Type B pancreatic cell (in vitro differentiated cells): ENCODE data around the gene AFF2. TPM values are rescaled to one million over a fixed set of nuclear protein-coding genes. Genes with fewer than 3 reads are reported as not detected.

Experiments used
- DNase-seq: peaks from one replicate; pipeline ENCODE4 v3.0.0; 2021; ENCODE audit warnings: mixed read lengths; ENCODE audit not compliant: unreplicated experiment; ENCODE audit errors: extremely low spot score
- H3K27ac Mint-ChIP-seq: 2 replicates; pipeline ENCODE4 v1.8.0; 2021; ENCODE audit warnings: mild to moderate bottlenecking, mixed read lengths
- H3K27me3 Mint-ChIP-seq: 2 replicates; pipeline ENCODE4 v1.8.0; 2021; ENCODE audit warnings: mixed read lengths
- H3K36me3 Mint-ChIP-seq: 2 replicates; pipeline ENCODE4 v1.8.0; 2021; ENCODE audit warnings: mixed read lengths
- H3K4me1 Mint-ChIP-seq: one replicate; pipeline ENCODE4 v1.8.0; 2021; ENCODE audit warnings: mixed read lengths; ENCODE audit not compliant: unreplicated experiment
- H3K4me3 Mint-ChIP-seq: 2 replicates; pipeline ENCODE4 v1.8.0; 2021; ENCODE audit warnings: mild to moderate bottlenecking, mixed read lengths
- H3K9me3 Mint-ChIP-seq: 2 replicates; pipeline ENCODE4 v1.8.0; 2021; ENCODE audit warnings: mixed read lengths
- long read RNA-seq: library from polyadenylated mRNA; unstranded; transcript quantifications from one replicate; pipeline ENCODE4 v2.0.0, GENCODE V29; 2020
- total RNA-seq: library from RNA; stranded (reverse); gene quantifications from 2 replicates; pipeline ENCODE4 v1.2.1, GENCODE V29; 2021; ENCODE audit warnings: low replicate concordance
- TF ChIP-seq, protein P1 (sequence below): fragments of 200-600 bp; sonication (generic); conservative IDR thresholded peaks from 2 replicates; pipeline ENCODE4 v1.5.0; 2021; ENCODE audit warnings: antibody characterized with exemption, mild to moderate bottlenecking

Gene AFF2
- 12.6 and 21.3 TPM in 2 replicates for total RNA-seq
- long read RNA-seq, partial matches to known transcripts, result 2 of 3 reads
- long read RNA-seq, other reads (novel, unspliced or antisense), result 1 of 3 reads

DNA sequence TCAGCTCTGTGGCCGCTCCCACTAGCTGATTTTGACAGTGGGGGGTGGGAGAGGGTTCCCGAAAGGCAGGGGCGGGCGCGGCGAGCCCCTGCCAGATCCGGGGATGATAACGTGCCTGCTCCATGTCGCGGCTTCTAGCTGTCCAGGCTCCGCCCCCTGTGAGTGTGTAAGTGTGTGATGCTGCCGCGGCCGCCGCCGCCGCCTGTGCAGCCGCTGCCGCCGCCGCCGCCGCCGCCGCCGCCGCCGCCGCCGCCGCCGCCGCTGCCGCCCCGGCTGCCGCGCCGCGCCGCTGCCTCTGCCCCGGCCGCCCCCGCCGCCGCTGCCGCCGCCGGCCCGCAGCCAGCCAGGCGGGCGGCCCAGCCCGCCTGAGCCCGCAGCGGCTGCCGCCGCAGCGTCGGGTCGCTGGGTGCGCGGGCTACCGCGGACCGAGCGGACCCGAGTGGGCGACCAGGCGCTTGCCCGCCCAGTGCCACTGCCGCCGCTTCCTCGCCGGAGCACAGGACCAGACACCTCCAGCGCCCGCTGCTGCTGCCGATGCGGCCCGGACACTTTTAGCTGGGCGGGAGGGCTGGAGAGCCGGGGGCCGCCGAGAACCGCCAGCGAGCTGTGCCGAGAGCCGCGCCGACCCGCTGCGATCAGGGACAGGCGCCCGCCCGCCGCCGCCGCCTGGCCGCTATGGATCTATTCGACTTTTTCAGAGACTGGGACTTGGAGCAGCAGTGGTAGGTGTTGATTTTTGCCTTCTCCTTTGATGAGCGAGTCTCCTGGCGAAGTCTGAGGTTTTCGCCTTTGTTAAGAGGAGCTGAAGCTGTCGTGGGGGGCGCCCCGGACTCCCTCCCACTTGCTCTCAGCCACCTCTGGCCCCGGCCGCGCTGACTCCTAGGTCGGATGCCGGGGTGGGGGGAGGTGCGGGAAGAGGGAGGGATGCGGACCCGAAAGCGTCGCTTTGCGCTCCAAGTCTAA lies at the start of gene AFF2:
AFF2 (plus strand) TSS at position 195 of the 963 bp plus-strand sequence; CDS start at position 676, 481 bp downstream.
- TF ChIP-seq, protein P1, sequence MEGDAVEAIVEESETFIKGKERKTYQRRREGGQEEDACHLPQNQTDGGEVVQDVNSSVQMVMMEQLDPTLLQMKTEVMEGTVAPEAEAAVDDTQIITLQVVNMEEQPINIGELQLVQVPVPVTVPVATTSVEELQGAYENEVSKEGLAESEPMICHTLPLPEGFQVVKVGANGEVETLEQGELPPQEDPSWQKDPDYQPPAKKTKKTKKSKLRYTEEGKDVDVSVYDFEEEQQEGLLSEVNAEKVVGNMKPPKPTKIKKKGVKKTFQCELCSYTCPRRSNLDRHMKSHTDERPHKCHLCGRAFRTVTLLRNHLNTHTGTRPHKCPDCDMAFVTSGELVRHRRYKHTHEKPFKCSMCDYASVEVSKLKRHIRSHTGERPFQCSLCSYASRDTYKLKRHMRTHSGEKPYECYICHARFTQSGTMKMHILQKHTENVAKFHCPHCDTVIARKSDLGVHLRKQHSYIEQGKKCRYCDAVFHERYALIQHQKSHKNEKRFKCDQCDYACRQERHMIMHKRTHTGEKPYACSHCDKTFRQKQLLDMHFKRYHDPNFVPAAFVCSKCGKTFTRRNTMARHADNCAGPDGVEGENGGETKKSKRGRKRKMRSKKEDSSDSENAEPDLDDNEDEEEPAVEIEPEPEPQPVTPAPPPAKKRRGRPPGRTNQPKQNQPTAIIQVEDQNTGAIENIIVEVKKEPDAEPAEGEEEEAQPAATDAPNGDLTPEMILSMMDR, result no peak
- no peaks in the 10 kb centered on the region for H3K36me3 Mint-ChIP-seq
- H3K27ac Mint-ChIP-seq, result no peak within 1 kb of the TSS
- peaks cover 4% of the 10 kb centered on the region for H3K4me1 Mint-ChIP-seq
- H3K9me3 Mint-ChIP-seq, result no peaks in the 10 kb centered on the region
- peak; percentile 71 for DNase-seq
- peak within 1 kb of the TSS; percentile 87 for H3K4me3 Mint-ChIP-seq
- H3K27me3 Mint-ChIP-seq, result peaks cover 24% of the 10 kb centered on the region

- H3K36me3 Mint-ChIP-seq, result no peaks in the 10 kb centered on the region
- TF ChIP-seq, protein P1, result no peak
- no peak overlapping the region for H3K4me3 Mint-ChIP-seq
- no peaks in the 10 kb centered on the region for H3K9me3 Mint-ChIP-seq
- no peak overlapping the region for H3K27ac Mint-ChIP-seq
- DNase-seq, result no peak
- no peaks in the 10 kb centered on the region for H3K27me3 Mint-ChIP-seq
- H3K4me1 Mint-ChIP-seq, result no peaks in the 10 kb centered on the region
Observed at GRCh38 chrX:148457279-148457678, 43.1 kb upstream of the AFF2 start.

GRCh38 chrX:148459343-148459742 lies 41.1 kb upstream of the AFF2 start:
- Mint-ChIP-seq H3K36me3 (no peaks in the 10 kb centered on the region), H3K9me3 (no peaks in the 10 kb centered on the region), H3K4me3 (no peak overlapping the region), H3K4me1 (no peaks in the 10 kb centered on the region), H3K27ac (no peak overlapping the region), H3K27me3 (no peaks in the 10 kb centered on the region)
- no peak for DNase-seq
- TF ChIP-seq, protein P1, result no peak

GRCh38 chrX:148466292-148466691 lies 34.1 kb upstream of the AFF2 start:
- Mint-ChIP-seq H3K27ac (no peak overlapping the region), H3K9me3 (no peaks in the 10 kb centered on the region), H3K4me1 (no peaks in the 10 kb centered on the region), H3K4me3 (no peak overlapping the region), H3K27me3 (no peaks in the 10 kb centered on the region), H3K36me3 (no peaks in the 10 kb centered on the region)
- DNase-seq, result no peak
- TF ChIP-seq, protein P1, result no peak

GRCh38 chrX:148470324-148470723 lies 30.1 kb upstream of the AFF2 start:
- Mint-ChIP-seq H3K4me3 (no peak overlapping the region), H3K4me1 (no peaks in the 10 kb centered on the region), H3K36me3 (no peaks in the 10 kb centered on the region), H3K27ac (no peak overlapping the region), H3K27me3 (no peaks in the 10 kb centered on the region), H3K9me3 (no peaks in the 10 kb centered on the region)
- no peak for DNase-seq
- TF ChIP-seq, protein P1, result no peak
